ENCODE measurements around the gene IMMP2L.

GRCh38 chr7:111180338-111180737 is 382.0 kb downstream of the IMMP2L start:
- TF ChIP-seq FOXM1 (IDR thresholded peaks at IDR 0.05; ENCODE audit: borderline replicate concordance) (no peak), BHLHE40 (IDR thresholded peaks at IDR 0.05; ENCODE audit: borderline replicate concordance) (no peak), FOXK2 (IDR thresholded peaks at IDR 0.05) (no peak), HDGF (IDR thresholded peaks at IDR 0.05; ENCODE audit: borderline replicate concordance) (no peak), LEF1 (IDR thresholded peaks at IDR 0.05; ENCODE audit: borderline replicate concordance) (no peak), ARNT (IDR thresholded peaks at IDR 0.05) (no peak), TARDBP (IDR thresholded peaks at IDR 0.05) (no peak), ELF4 (IDR thresholded peaks at IDR 0.05) (no peak)
